H1 (cell line): ENCODE results near the gene DICER1. TPM values are rescaled to one million over a fixed set of nuclear protein-coding genes. Genes with fewer than 3 reads are reported as not detected.

ENCODE experiments used
- CTCF ChIA-PET: fragments of 300-600 bp; sonication (Branson Sonifier 250); formaldehyde crosslinking; loops from one replicate; lab custom pipeline; 2021; ENCODE audit not compliant: partially characterized antibody; lab: Charles Lee
- POLR2A ChIA-PET: fragments of 300-600 bp; sonication (Branson Sonifier 250); formaldehyde crosslinking; loops from one replicate; lab custom pipeline; 2021; ENCODE audit warnings: inconsistent platforms; ENCODE audit not compliant: partially characterized antibody; lab: Charles Lee
- DNase-seq, 2 experiments: peaks; one replicate each; pipeline versions ENCODE4 v3.0.0 to v3.0.0-alpha.2; 2010 to 2022; ENCODE audit warnings: low spot score in 2 of 2, low read depth in 1 of 2, mixed read lengths in 1 of 2
- FAIRE-seq: peaks from 2 replicates; lab custom pipeline; 2011; peaks lifted over from hg19 to GRCh38; lab: Jason Lieb, UNC
- H2AFZ ChIP-seq: 2 replicates; pipeline ENCODE4 v1.8.1; 2012; ENCODE audit warnings: low read length, inconsistent platforms
- H2AK5ac ChIP-seq: 2 replicates; pipeline ENCODE4 v1.6.1; 2013; ENCODE audit warnings: low read depth, low read length
- H2BK120ac ChIP-seq: replicated peaks from 2 replicates; pipeline ENCODE3; 2013; ENCODE audit warnings: low read depth, low read length, inconsistent platforms
- H2BK12ac ChIP-seq: 2 replicates; pipeline ENCODE4 v1.6.1; 2013; ENCODE audit warnings: low read depth, low read length
- H2BK15ac ChIP-seq: 2 replicates; pipeline ENCODE4 v1.6.1; 2013; ENCODE audit warnings: low read length
- H2BK20ac ChIP-seq: 2 replicates; pipeline ENCODE4 v1.6.1; 2013; ENCODE audit warnings: low read length
- H2BK5ac ChIP-seq: 2 replicates; pipeline ENCODE4 v1.6.1; 2013; ENCODE audit warnings: low read depth, low read length
- H3K14ac ChIP-seq: 2 replicates; pipeline ENCODE4 v1.6.1; 2013; ENCODE audit warnings: inconsistent platforms; ENCODE audit not compliant: insufficient read length
- H3K18ac ChIP-seq: 2 replicates; pipeline ENCODE4 v1.6.1; 2013; ENCODE audit warnings: low read length; ENCODE audit errors: extremely low read depth
- H3K23ac ChIP-seq: 2 replicates; pipeline ENCODE4 v1.6.1; 2013; ENCODE audit warnings: inconsistent platforms; ENCODE audit not compliant: insufficient read length
- H3K23me2 ChIP-seq: 2 replicates; pipeline ENCODE4 v1.6.1; 2013; ENCODE audit warnings: low read depth, low read length
- H3K27ac ChIP-seq: 2 replicates; pipeline ENCODE4 v1.6.1; 2011; ENCODE audit warnings: low read depth, low read length, inconsistent platforms
- H3K27me3 ChIP-seq, 4 experiments: replicated peaks in 1 of 4; 1 replicate in 1 of 4; 2 replicates in 3 of 4; pipeline versions ENCODE4 v1.6.1 to v1.8.1; 2011 to 2013; ENCODE audit warnings: low read length in 3 of 4, mild to moderate bottlenecking in 3 of 4, inconsistent platforms in 2 of 4, mixed read lengths in 2 of 4, moderate library complexity in 1 of 4; ENCODE audit not compliant: control insufficient read depth in 3 of 4, insufficient read depth in 3 of 4; ENCODE audit errors: extremely low read depth in 1 of 4
- H3K36me3 ChIP-seq, 4 experiments: 2 replicates each; pipeline versions ENCODE4 v1.6.1 to v1.8.1; 2011 to 2013; ENCODE audit warnings: mild to moderate bottlenecking in 4 of 4, low read length in 3 of 4, moderate library complexity in 2 of 4, control low read depth in 1 of 4, inconsistent platforms in 1 of 4; ENCODE audit not compliant: insufficient read depth in 4 of 4, control insufficient read depth in 2 of 4
- H3K4ac ChIP-seq: replicated peaks from 2 replicates; pipeline ENCODE3; 2013; ENCODE audit warnings: low read length, low read depth, mixed read lengths, inconsistent platforms; ENCODE audit not compliant: insufficient read length
- H3K4me1 ChIP-seq, 4 experiments: replicated peaks in 1 of 4; 1 replicate in 1 of 4; 2 replicates in 3 of 4; pipeline versions ENCODE4 v1.6.1 to v1.8.1; 2011 to 2013; ENCODE audit warnings: low read length in 3 of 4, inconsistent platforms in 2 of 4, mixed read lengths in 1 of 4; ENCODE audit not compliant: insufficient read depth in 4 of 4, control insufficient read depth in 3 of 4
- H3K4me2 ChIP-seq, 2 experiments: 2 replicates each; pipeline versions ENCODE4 v1.6.1 to v1.8.1; 2011 to 2013; ENCODE audit warnings: low read depth in 2 of 2, low read length in 2 of 2, control low read depth in 1 of 2, inconsistent platforms in 1 of 2, mild to moderate bottlenecking in 1 of 2; ENCODE audit not compliant: insufficient read depth in 1 of 2
- H3K4me3 ChIP-seq, 4 experiments: fragments of 200-600, 300-600 bp in 1 of 4; sonication (generic), shearing (Covaris generic), sonication (Bioruptor Twin) in 1 of 4; 2 replicates each; pipeline versions ENCODE4 v1.5.1 to v1.8.1; 2011 to 2016; ENCODE audit warnings: low read length in 4 of 4, low read depth in 3 of 4, control low read depth in 2 of 4, inconsistent platforms in 2 of 4, mild to moderate bottlenecking in 2 of 4, mixed read lengths in 1 of 4, moderate library complexity in 1 of 4; ENCODE audit not compliant: insufficient read depth in 2 of 4; ENCODE audit errors: extremely low read depth in 1 of 4
- H3K56ac ChIP-seq: replicated peaks from 2 replicates; pipeline ENCODE3; 2013; ENCODE audit warnings: low read depth, mild to moderate bottlenecking, mixed read lengths, low read length, inconsistent platforms; ENCODE audit not compliant: insufficient read length
- H3K79me1 ChIP-seq: 2 replicates; pipeline ENCODE4 v1.6.1; 2013; ENCODE audit warnings: low read depth, low read length, control low read depth
- H3K79me2 ChIP-seq, 2 experiments: 2 replicates each; pipeline versions ENCODE4 v1.6.1 to v1.8.1; 2012 to 2013; ENCODE audit warnings: low read length in 2 of 2, mild to moderate bottlenecking in 2 of 2, inconsistent platforms in 1 of 2; ENCODE audit not compliant: insufficient read depth in 2 of 2, control insufficient read depth in 1 of 2
- H3K9ac ChIP-seq, 4 experiments: replicated peaks in 1 of 4; 1 replicate in 1 of 4; 2 replicates in 3 of 4; pipeline versions ENCODE4 v1.6.1 to v1.8.1; 2011 to 2013; ENCODE audit warnings: low read depth in 3 of 4, low read length in 3 of 4, control low read depth in 2 of 4, mild to moderate bottlenecking in 2 of 4, moderate library complexity in 2 of 4, inconsistent platforms in 1 of 4; ENCODE audit errors: extremely low read depth in 1 of 4
- H3K9me3 ChIP-seq, 2 experiments: 2 replicates each; pipeline versions ENCODE4 v1.6.1 to v1.8.1; 2012 to 2013; ENCODE audit warnings: mild to moderate bottlenecking in 2 of 2, moderate library complexity in 2 of 2, control low read depth in 1 of 2, inconsistent platforms in 1 of 2, low read depth in 1 of 2, low read length in 1 of 2, mixed read lengths in 1 of 2; ENCODE audit not compliant: insufficient read depth in 2 of 2
- H4K20me1 ChIP-seq, 2 experiments: replicated peaks in 1 of 2; 2 replicates each; pipeline versions ENCODE3 to v1.8.1; 2011 to 2013; ENCODE audit warnings: inconsistent platforms in 2 of 2, low read length in 2 of 2, mild to moderate bottlenecking in 1 of 2; ENCODE audit not compliant: insufficient read depth in 2 of 2, control insufficient read depth in 1 of 2
- H4K5ac ChIP-seq: 2 replicates; pipeline ENCODE4 v1.6.1; 2013; ENCODE audit warnings: low read length, low read depth, mixed read lengths, inconsistent platforms; ENCODE audit not compliant: insufficient read length
- H4K8ac ChIP-seq: 2 replicates; pipeline ENCODE4 v1.8.0; 2013; ENCODE audit warnings: mild to moderate bottlenecking, moderate library complexity, low read length, inconsistent platforms; ENCODE audit not compliant: insufficient read depth; ENCODE audit errors: extremely low read depth
- H4K91ac ChIP-seq: replicated peaks from 2 replicates; pipeline ENCODE3; 2013; ENCODE audit warnings: low read length, mixed read lengths, inconsistent platforms; ENCODE audit not compliant: insufficient read length
- ASH2L ChIP-seq: fragments of 200-600, 300-600 bp; sonication (generic); IDR thresholded peaks from one replicate; pipeline ENCODE4 v1.7.1; 2017; ENCODE audit warnings: low read length
- CTBP2 ChIP-seq: IDR thresholded peaks from 2 replicates; pipeline ENCODE4 v1.7.0; 2011; ENCODE audit warnings: borderline replicate concordance, mild to moderate bottlenecking, moderate library complexity, mixed read lengths, low read length; ENCODE audit not compliant: insufficient read depth, insufficient read length
- POLR2AphosphoS5 ChIP-seq: IDR thresholded peaks from 2 replicates; pipeline ENCODE4 v1.6.1; 2011; ENCODE audit warnings: low read depth, low read length
- RNF2 ChIP-seq: fragments of 200-900, 300-1000 bp; sonication (generic); IDR thresholded peaks from 2 replicates; pipeline ENCODE4 v1.7.1; 2016; ENCODE audit warnings: borderline replicate concordance, low read depth, mild to moderate bottlenecking, antibody characterized with exemption, low read length; ENCODE audit not compliant: poor library complexity, severe bottlenecking; ENCODE audit errors: missing control alignments
- TEAD4 ChIP-seq: IDR thresholded peaks from 2 replicates; pipeline ENCODE4 v1.6.1; 2012; ENCODE audit warnings: low read depth, low read length, inconsistent platforms, mixed read lengths
- WGBS, 2 experiments: shearing (Covaris generic) in 1 of 2; methylation state at CpG; one replicate each; pipeline versions ENCODE4 v1.1.6 to v1.1.7; 2013 to 2015; ENCODE audit warnings: low lambda C conversion rate in 2 of 2, mixed read lengths in 2 of 2, inconsistent platforms in 1 of 2, low coverage in 1 of 2, missing lambda C conversion rate in 1 of 2; ENCODE audit not compliant: insufficient replicate concordance in 2 of 2, insufficient coverage in 1 of 2, insufficient read length in 1 of 2; ENCODE audit errors: extremely low coverage in 1 of 2, missing lambda C conversion rate in 1 of 2; 5-methylcytosine and 5-hydroxymethylcytosine counted together
- polyA plus RNA-seq, 7 experiments: library from polyadenylated mRNA; depleted of rRNA in 3 of 7; stranded (reverse) in 5 of 7; unstranded in 2 of 7; fragments of >200 nt in 5 of 7; fragments of 200-250 nt in 2 of 7; gene quantifications; 1 replicate in 5 of 7; 2 replicates in 1 of 7; 4 replicates in 1 of 7; pipeline versions ENCODE4 v1.2.1 to v1.2.3, GENCODE V29; 2011 to 2013; ENCODE audit warnings: missing spikeins in 2 of 7, mixed read lengths in 2 of 7
- total RNA-seq: library from RNA; stranded (reverse); fragmentation: NEBNext Ultra II Directional; extraction: Animal tissue kit (Norgen Biotek cat#: 25700); gene quantifications from 2 replicates; pipeline ENCODE4 v1.2.1, GENCODE V29; 2021

The DICER1 gene
- total and polyA plus RNA-seq, 2 of the 8 experiments (the other 6 are each of a cell fraction or from before 2014, with no cell fraction given) = 11.9 to 61.8 TPM

DNA sequence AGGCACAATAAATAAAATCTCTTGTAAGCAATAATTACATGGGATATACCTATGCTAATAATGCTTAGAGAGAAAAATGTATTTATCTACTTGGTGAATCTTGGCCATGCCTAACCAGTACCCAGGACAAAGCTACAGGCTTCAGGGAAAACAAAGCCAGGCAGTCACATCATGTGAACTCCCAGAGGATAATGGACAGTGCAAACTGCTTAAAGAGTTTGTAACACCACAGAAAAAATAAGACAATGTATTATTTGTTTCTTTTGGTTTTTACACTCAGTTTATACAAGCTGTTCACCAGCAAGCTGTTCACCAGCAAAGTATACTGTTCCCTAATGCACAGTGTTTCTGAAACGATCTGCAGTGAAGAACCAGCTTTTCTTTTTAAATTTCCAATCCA, 38.0 kb downstream of the DICER1 start:
- 80% methylated on average over 1 of the region's 1 CpG; no CpG with 5 or more reads in 1 of the 2 experiments for WGBS, 2 experiments
- H3K4ac ChIP-seq = no peak overlapping the region
- H3K14ac ChIP-seq = no peak overlapping the region
- no peak overlapping the region for H2BK20ac ChIP-seq
- CTCF ChIA-PET = interaction anchor here (0.6 to 2.6 kb wide), 9 partner anchors 9 to 429 kb away, joined by 3 to 12 read pairs (median 4); no protein-coding TSS in a partner anchor
- H2AFZ ChIP-seq = no peak overlapping the region
- POLR2A ChIA-PET = no interaction called here
- no peak overlapping the region for H3K4me3 ChIP-seq
- no peak overlapping the region for H3K23ac ChIP-seq
- H2BK12ac ChIP-seq = no peak overlapping the region
- 0 out of 4 replicates have a peak, but pooled peaks cover 0 to 4% of the 10 kb centered on the region in 2 experiments for H3K79me2 ChIP-seq
- no peak overlapping the region for H4K8ac ChIP-seq
- no peak overlapping the region for H2BK5ac ChIP-seq
- H4K20me1 ChIP-seq = peaks cover 0 to 2% of the 10 kb centered on the region in 2 experiments
- H2BK15ac ChIP-seq = no peak overlapping the region
- H3K4me2 ChIP-seq = no peak overlapping the region
- no peaks in the 10 kb centered on the region for H3K79me1 ChIP-seq
- H4K91ac ChIP-seq = no peak overlapping the region
- no peak overlapping the region for H4K5ac ChIP-seq
- H3K9me3 ChIP-seq = no peaks in the 10 kb centered on the region
- H3K56ac ChIP-seq = no peak overlapping the region
- DNase-seq = no peak
- FAIRE-seq = no peak
- H3K4me1 ChIP-seq = peaks cover 0 to 5% (median 3%) of the 10 kb centered on the region in 4 experiments; a peak in 2 of 7 replicates
- TF ChIP-seq TEAD4 (no peak), ASH2L (no peak), RNF2 (no peak), CTBP2 (no peak), POLR2AphosphoS5 (no peak)
- peaks cover 0 to 31% (median 12%) of the 10 kb centered on the region in 4 experiments; a peak in 6 of 8 replicates for H3K36me3 ChIP-seq
- H3K9ac ChIP-seq = no peak overlapping the region
- H3K27me3 ChIP-seq = no peaks in the 10 kb centered on the region
- no peak overlapping the region for H3K18ac ChIP-seq
- H3K27ac ChIP-seq = no peak overlapping the region
- H2AK5ac ChIP-seq = no peak overlapping the region
- H3K23me2 ChIP-seq = no peaks in the 10 kb centered on the region
- no peak overlapping the region for H2BK120ac ChIP-seq
